HEK293 (cell line): ENCODE results near the gene PTGES3L.

ENCODE experiments used
- GLI4 ChIP-seq: fragments of 450-650 bp; formaldehyde crosslinking; IDR thresholded peaks from 2 replicates; pipeline ENCODE4 v1.5.1; 2016; ENCODE audit warnings: missing biosample characterization, missing genetic modification characterization
- MZF1 ChIP-seq: fragments of 450-650 bp; formaldehyde crosslinking; IDR thresholded peaks from 2 replicates; pipeline ENCODE4 v1.5.1; 2017; ENCODE audit warnings: missing biosample characterization, missing genetic modification characterization, borderline replicate concordance
- OSR2 ChIP-seq: fragments of 450-650 bp; formaldehyde crosslinking; IDR thresholded peaks from 2 replicates; pipeline ENCODE4 v1.5.1; 2016; ENCODE audit warnings: missing biosample characterization, missing genetic modification characterization
- PATZ1 ChIP-seq: fragments of 450-650 bp; formaldehyde crosslinking; IDR thresholded peaks from 2 replicates; pipeline ENCODE4 v1.5.1; 2016; ENCODE audit warnings: missing biosample characterization, missing genetic modification characterization
- PBX3 ChIP-seq: sonication (generic); formaldehyde crosslinking; IDR thresholded peaks from 2 replicates; pipeline ENCODE4 v1.8.1; 2022; ENCODE audit warnings: mild to moderate bottlenecking, moderate library complexity, missing genetic modification reagents
- ZBTB20 ChIP-seq: fragments of 450-650 bp; formaldehyde crosslinking; IDR thresholded peaks from 2 replicates; pipeline ENCODE4 v1.5.1; 2016; ENCODE audit warnings: missing biosample characterization, missing genetic modification characterization
- ZEB2 ChIP-seq: fragments of 450-650 bp; formaldehyde crosslinking; IDR thresholded peaks from 2 replicates; pipeline ENCODE4 v1.5.1; 2016; ENCODE audit warnings: missing biosample characterization, missing genetic modification characterization
- ZFHX2 ChIP-seq: fragments of 450-650 bp; formaldehyde crosslinking; conservative IDR thresholded peaks from 2 replicates; pipeline ENCODE4 v1.5.1; 2016; ENCODE audit warnings: missing biosample characterization, missing genetic modification characterization
- ZNF169 ChIP-seq: fragments of 450-650 bp; formaldehyde crosslinking; IDR thresholded peaks from 2 replicates; pipeline ENCODE4 v1.5.1; 2016; ENCODE audit warnings: missing biosample characterization, missing genetic modification characterization
- ZNF175 ChIP-seq: fragments of 450-650 bp; formaldehyde crosslinking; IDR thresholded peaks from 2 replicates; pipeline ENCODE4 v1.5.1; 2016; ENCODE audit warnings: missing biosample characterization, missing genetic modification characterization
- ZNF18 ChIP-seq: fragments of 450-650 bp; formaldehyde crosslinking; IDR thresholded peaks from 2 replicates; pipeline ENCODE4 v1.5.1; 2016; ENCODE audit warnings: missing biosample characterization, missing genetic modification characterization
- ZNF214 ChIP-seq: fragments of 450-650 bp; formaldehyde crosslinking; IDR thresholded peaks from 2 replicates; pipeline ENCODE4 v1.5.1; 2017; ENCODE audit warnings: missing biosample characterization, mild to moderate bottlenecking, missing genetic modification characterization, borderline replicate concordance
- ZNF280C ChIP-seq: fragments of 450-650 bp; formaldehyde crosslinking; IDR thresholded peaks from 2 replicates; pipeline ENCODE4 v1.5.1; 2016; ENCODE audit warnings: missing biosample characterization, missing genetic modification characterization
- ZNF341 ChIP-seq: fragments of 450-650 bp; formaldehyde crosslinking; IDR thresholded peaks from 2 replicates; pipeline ENCODE4; 2016; ENCODE audit warnings: low read depth, missing biosample characterization, missing genetic modification characterization
- ZNF416 ChIP-seq: fragments of 450-650 bp; formaldehyde crosslinking; IDR thresholded peaks from 2 replicates; pipeline ENCODE4 v1.5.1; 2016; ENCODE audit warnings: missing biosample characterization, missing genetic modification characterization
- ZNF473 ChIP-seq: fragments of 450-650 bp; formaldehyde crosslinking; IDR thresholded peaks from 2 replicates; pipeline ENCODE4 v1.5.1; 2017; ENCODE audit warnings: missing biosample characterization, missing genetic modification characterization
- ZNF510 ChIP-seq: fragments of 450-650 bp; formaldehyde crosslinking; IDR thresholded peaks from 2 replicates; pipeline ENCODE4 v1.5.1; 2018; ENCODE audit warnings: mild to moderate bottlenecking, missing genetic modification characterization, missing biosample characterization; ENCODE audit not compliant: insufficient replicate concordance
- ZNF560 ChIP-seq: fragments of 450-650 bp; formaldehyde crosslinking; IDR thresholded peaks from 2 replicates; pipeline ENCODE4 v1.5.1; 2017; ENCODE audit warnings: missing biosample characterization, missing genetic modification characterization, borderline replicate concordance
- ZNF580 ChIP-seq: fragments of 450-650 bp; formaldehyde crosslinking; IDR thresholded peaks from 2 replicates; pipeline ENCODE4 v1.5.1; 2016; ENCODE audit warnings: missing biosample characterization, missing genetic modification characterization
- ZNF639 ChIP-seq: fragments of 450-650 bp; formaldehyde crosslinking; IDR thresholded peaks from 2 replicates; pipeline ENCODE4 v1.5.1; 2016; ENCODE audit warnings: missing biosample characterization, missing genetic modification characterization
- TF ChIP-seq, protein P1 (sequence below): fragments of 450-650 bp; formaldehyde crosslinking; IDR thresholded peaks from 2 replicates; pipeline ENCODE4 v1.5.1; 2017; ENCODE audit warnings: missing biosample characterization, missing genetic modification characterization
- TF ChIP-seq, protein P2 (sequence below): fragments of 450-650 bp; formaldehyde crosslinking; IDR thresholded peaks from 2 replicates; pipeline ENCODE4 v1.5.1; 2016; ENCODE audit warnings: missing biosample characterization, missing genetic modification characterization
- TF ChIP-seq, protein P3 (sequence below): fragments of 450-650 bp; formaldehyde crosslinking; conservative IDR thresholded peaks from 2 replicates; pipeline ENCODE4 v1.5.1; 2016; ENCODE audit warnings: low read depth, missing biosample characterization, missing genetic modification characterization

Gene PTGES3L

GRCh38 chr17:42980766-42981397, 1.0 kb upstream of the PTGES3L start (continued):
- TF ChIP-seq ZNF639 (tag by site-specific recombination), result no peak
- TF ChIP-seq ZNF175, result no peak
- TF ChIP-seq ZNF169 (tag by site-specific recombination), result no peak
- no peak for TF ChIP-seq ZNF560 (tag by site-specific recombination)
- TF ChIP-seq ZNF510 (tag by site-specific recombination), result no peak
- TF ChIP-seq, protein P1, sequence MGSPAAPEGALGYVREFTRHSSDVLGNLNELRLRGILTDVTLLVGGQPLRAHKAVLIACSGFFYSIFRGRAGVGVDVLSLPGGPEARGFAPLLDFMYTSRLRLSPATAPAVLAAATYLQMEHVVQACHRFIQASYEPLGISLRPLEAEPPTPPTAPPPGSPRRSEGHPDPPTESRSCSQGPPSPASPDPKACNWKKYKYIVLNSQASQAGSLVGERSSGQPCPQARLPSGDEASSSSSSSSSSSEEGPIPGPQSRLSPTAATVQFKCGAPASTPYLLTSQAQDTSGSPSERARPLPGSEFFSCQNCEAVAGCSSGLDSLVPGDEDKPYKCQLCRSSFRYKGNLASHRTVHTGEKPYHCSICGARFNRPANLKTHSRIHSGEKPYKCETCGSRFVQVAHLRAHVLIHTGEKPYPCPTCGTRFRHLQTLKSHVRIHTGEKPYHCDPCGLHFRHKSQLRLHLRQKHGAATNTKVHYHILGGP, result no peak
- TF ChIP-seq, protein P2, sequence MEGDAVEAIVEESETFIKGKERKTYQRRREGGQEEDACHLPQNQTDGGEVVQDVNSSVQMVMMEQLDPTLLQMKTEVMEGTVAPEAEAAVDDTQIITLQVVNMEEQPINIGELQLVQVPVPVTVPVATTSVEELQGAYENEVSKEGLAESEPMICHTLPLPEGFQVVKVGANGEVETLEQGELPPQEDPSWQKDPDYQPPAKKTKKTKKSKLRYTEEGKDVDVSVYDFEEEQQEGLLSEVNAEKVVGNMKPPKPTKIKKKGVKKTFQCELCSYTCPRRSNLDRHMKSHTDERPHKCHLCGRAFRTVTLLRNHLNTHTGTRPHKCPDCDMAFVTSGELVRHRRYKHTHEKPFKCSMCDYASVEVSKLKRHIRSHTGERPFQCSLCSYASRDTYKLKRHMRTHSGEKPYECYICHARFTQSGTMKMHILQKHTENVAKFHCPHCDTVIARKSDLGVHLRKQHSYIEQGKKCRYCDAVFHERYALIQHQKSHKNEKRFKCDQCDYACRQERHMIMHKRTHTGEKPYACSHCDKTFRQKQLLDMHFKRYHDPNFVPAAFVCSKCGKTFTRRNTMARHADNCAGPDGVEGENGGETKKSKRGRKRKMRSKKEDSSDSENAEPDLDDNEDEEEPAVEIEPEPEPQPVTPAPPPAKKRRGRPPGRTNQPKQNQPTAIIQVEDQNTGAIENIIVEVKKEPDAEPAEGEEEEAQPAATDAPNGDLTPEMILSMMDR, result peak; percentile 81
- no peak for TF ChIP-seq ZNF214 (tag by site-specific recombination)
- TF ChIP-seq ZFHX2 (tag by site-specific recombination), result peak; percentile 68
- TF ChIP-seq ZNF416 (tag by site-specific recombination), result no peak
- TF ChIP-seq ZNF18, result peak; percentile 71; the same call in 1 of the 2 replicates
- peak; percentile 90 for TF ChIP-seq ZBTB20 (tag by site-specific recombination)
- TF ChIP-seq GLI4, result no peak
- TF ChIP-seq ZNF473 (tag by site-specific recombination), result no peak
- 0 out of 2 replicates have a peak, but pooled peaks have one; percentile 42 for TF ChIP-seq PBX3
- no peak for TF ChIP-seq MZF1 (tag by site-specific recombination)
- peak; percentile 51 for TF ChIP-seq ZEB2 (tag by site-specific recombination)
- TF ChIP-seq, protein P3, sequence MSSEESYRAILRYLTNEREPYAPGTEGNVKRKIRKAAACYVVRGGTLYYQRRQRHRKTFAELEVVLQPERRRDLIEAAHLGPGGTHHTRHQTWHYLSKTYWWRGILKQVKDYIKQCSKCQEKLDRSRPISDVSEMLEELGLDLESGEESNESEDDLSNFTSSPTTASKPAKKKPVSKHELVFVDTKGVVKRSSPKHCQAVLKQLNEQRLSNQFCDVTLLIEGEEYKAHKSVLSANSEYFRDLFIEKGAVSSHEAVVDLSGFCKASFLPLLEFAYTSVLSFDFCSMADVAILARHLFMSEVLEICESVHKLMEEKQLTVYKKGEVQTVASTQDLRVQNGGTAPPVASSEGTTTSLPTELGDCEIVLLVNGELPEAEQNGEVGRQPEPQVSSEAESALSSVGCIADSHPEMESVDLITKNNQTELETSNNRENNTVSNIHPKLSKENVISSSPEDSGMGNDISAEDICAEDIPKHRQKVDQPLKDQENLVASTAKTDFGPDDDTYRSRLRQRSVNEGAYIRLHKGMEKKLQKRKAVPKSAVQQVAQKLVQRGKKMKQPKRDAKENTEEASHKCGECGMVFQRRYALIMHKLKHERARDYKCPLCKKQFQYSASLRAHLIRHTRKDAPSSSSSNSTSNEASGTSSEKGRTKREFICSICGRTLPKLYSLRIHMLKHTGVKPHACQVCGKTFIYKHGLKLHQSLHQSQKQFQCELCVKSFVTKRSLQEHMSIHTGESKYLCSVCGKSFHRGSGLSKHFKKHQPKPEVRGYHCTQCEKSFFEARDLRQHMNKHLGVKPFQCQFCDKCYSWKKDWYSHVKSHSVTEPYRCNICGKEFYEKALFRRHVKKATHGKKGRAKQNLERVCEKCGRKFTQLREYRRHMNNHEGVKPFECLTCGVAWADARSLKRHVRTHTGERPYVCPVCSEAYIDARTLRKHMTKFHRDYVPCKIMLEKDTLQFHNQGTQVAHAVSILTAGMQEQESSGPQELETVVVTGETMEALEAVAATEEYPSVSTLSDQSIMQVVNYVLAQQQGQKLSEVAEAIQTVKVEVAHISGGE (tag by site-specific recombination), result peak; percentile 34; the same call in 1 of the 2 replicates
- TF ChIP-seq ZNF341 (tag by site-specific recombination), result peak; percentile 8; the same call in 1 of the 2 replicates
- peak; percentile 37 for TF ChIP-seq PATZ1
- TF ChIP-seq OSR2 (tag by site-specific recombination), result no peak
- TF ChIP-seq ZNF580 (tag by site-specific recombination), result peak; percentile 90
- TF ChIP-seq ZNF280C (tag by site-specific recombination), result no peak
